ENCODE results near the gene CRHR1.

DNA sequence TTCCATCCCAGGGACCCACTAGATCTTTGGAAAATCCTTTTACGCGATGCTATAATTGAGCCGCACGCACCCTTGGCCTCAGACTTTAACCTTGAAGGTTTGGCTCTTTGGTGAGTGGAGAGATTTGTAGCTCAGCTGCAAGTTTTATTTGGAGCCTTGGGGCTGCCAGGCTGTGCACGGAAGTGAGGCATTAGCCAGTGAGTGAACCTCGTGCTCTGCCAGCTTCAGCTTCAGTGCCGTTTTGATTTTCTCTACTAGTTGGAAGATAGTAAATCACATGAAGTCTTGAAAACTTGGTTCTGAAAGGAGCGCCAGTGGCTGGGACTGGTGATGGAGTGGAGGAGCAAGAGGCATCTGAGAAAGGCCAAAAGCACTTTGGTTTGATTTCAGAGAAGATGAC lies 17.3 kb downstream of the CRHR1 start:
- TF ChIP-seq ZBTB7A (IDR thresholded peaks at IDR 0.05; ENCODE audit: low read depth) (no peak), EP300 (IDR thresholded peaks at IDR 0.05; ENCODE audit: borderline replicate concordance) (no peak), RAD21 (IDR thresholded peaks at IDR 0.05; ENCODE audit: low read depth) (no peak), NFIC (IDR thresholded peaks at IDR 0.05) (no peak), TCF12 (IDR thresholded peaks at IDR 0.05; ENCODE audit: low read depth) (no peak), YY1 (IDR thresholded peaks at IDR 0.05; ENCODE audit: low read depth) (no peak)
- TF ChIP-seq, protein P1, sequence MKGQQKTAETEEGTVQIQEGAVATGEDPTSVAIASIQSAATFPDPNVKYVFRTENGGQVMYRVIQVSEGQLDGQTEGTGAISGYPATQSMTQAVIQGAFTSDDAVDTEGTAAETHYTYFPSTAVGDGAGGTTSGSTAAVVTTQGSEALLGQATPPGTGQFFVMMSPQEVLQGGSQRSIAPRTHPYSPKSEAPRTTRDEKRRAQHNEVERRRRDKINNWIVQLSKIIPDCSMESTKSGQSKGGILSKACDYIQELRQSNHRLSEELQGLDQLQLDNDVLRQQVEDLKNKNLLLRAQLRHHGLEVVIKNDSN (IDR thresholded peaks at IDR 0.05), result no peak
- TF ChIP-seq, protein P2, sequence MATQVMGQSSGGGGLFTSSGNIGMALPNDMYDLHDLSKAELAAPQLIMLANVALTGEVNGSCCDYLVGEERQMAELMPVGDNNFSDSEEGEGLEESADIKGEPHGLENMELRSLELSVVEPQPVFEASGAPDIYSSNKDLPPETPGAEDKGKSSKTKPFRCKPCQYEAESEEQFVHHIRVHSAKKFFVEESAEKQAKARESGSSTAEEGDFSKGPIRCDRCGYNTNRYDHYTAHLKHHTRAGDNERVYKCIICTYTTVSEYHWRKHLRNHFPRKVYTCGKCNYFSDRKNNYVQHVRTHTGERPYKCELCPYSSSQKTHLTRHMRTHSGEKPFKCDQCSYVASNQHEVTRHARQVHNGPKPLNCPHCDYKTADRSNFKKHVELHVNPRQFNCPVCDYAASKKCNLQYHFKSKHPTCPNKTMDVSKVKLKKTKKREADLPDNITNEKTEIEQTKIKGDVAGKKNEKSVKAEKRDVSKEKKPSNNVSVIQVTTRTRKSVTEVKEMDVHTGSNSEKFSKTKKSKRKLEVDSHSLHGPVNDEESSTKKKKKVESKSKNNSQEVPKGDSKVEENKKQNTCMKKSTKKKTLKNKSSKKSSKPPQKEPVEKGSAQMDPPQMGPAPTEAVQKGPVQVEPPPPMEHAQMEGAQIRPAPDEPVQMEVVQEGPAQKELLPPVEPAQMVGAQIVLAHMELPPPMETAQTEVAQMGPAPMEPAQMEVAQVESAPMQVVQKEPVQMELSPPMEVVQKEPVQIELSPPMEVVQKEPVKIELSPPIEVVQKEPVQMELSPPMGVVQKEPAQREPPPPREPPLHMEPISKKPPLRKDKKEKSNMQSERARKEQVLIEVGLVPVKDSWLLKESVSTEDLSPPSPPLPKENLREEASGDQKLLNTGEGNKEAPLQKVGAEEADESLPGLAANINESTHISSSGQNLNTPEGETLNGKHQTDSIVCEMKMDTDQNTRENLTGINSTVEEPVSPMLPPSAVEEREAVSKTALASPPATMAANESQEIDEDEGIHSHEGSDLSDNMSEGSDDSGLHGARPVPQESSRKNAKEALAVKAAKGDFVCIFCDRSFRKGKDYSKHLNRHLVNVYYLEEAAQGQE (IDR thresholded peaks at IDR 0.05; ENCODE audit: low read depth), result no peak

Measured in Ishikawa (cell line).